Natural killer cell (primary cell): ENCODE measurements around the gene CIDEC. TPM values are rescaled to one million over a fixed set of nuclear protein-coding genes. Genes with fewer than 3 reads are reported as not detected.
"Not testable (repeated sequence)": the region's sequence is repeated elsewhere in the genome, so short reads cannot be mapped to it uniquely, and the experiment has no call there.

Source experiments
- ATAC-seq, 3 donors: fragments of 150-1000 bp in 2 of 3; fragments of 200-7000 bp in 1 of 3; cut with Tn5 transposase; 1 replicate in 1 of 3; 2 replicates in 2 of 3; pipeline ENCODE4 v1.10.0; 2021; ENCODE audit warnings: mild to moderate bottlenecking in 2 of 3, moderate library complexity in 2 of 3
- DNase-seq, 2 donors: peaks; one replicate each; pipeline versions ENCODE4 v3.0.0 to v3.0.0-alpha.2; 2013 to 2021; ENCODE audit warnings: mixed read lengths in 1 of 2
- H3K27ac ChIP-seq: one replicate; pipeline ENCODE4 v1.5.1; 2013; ENCODE audit warnings: mild to moderate bottlenecking, low read length
- H3K27me3 ChIP-seq: one replicate; pipeline ENCODE4 v1.6.1; 2013; ENCODE audit warnings: low read length; ENCODE audit not compliant: control insufficient read depth, insufficient read depth
- H3K36me3 ChIP-seq: one replicate; pipeline ENCODE4 v1.6.1; 2013; ENCODE audit warnings: low read length; ENCODE audit not compliant: control insufficient read depth, insufficient read depth
- H3K4me1 ChIP-seq: one replicate; pipeline ENCODE4 v1.6.1; 2013; ENCODE audit warnings: low read length; ENCODE audit not compliant: control insufficient read depth, insufficient read depth
- H3K4me3 ChIP-seq: one replicate; pipeline ENCODE4 v1.5.1; 2013; ENCODE audit warnings: low read length
- H3K9me3 ChIP-seq: one replicate; pipeline ENCODE4 v1.6.1; 2013; ENCODE audit warnings: low read length; ENCODE audit not compliant: control insufficient read depth, insufficient read depth
- H3K27ac Mint-ChIP-seq, 2 donors: one replicate each; pipeline ENCODE4 v1.8.0; 2022; ENCODE audit warnings: mild to moderate bottlenecking in 2 of 2, mixed read lengths in 2 of 2, moderate library complexity in 1 of 2
- H3K27me3 Mint-ChIP-seq, 2 donors: one replicate each; pipeline ENCODE4 v1.8.0; 2022; ENCODE audit warnings: low read depth in 2 of 2, mixed read lengths in 2 of 2
- H3K36me3 Mint-ChIP-seq: one replicate; pipeline ENCODE4 v1.8.0; 2022; ENCODE audit warnings: mixed read lengths
- H3K4me1 Mint-ChIP-seq, 2 donors: one replicate each; pipeline ENCODE4 v1.8.0; 2022; ENCODE audit warnings: mixed read lengths in 2 of 2
- H3K4me3 Mint-ChIP-seq: one replicate; pipeline ENCODE4 v1.8.0; 2022; ENCODE audit warnings: mild to moderate bottlenecking, moderate library complexity, mixed read lengths
- H3K9me3 Mint-ChIP-seq, 2 donors: one replicate each; pipeline ENCODE4 v1.8.0; 2022; ENCODE audit warnings: mixed read lengths in 2 of 2
- WGBS: methylation state at CpG from one replicate; pipeline ENCODE4 v1.1.7; 2013; ENCODE audit warnings: missing lambda C conversion rate; ENCODE audit not compliant: insufficient coverage; 5-methylcytosine and 5-hydroxymethylcytosine counted together
- intact Hi-C: fragments of 100-400 bp; cut with micrococcal nuclease; formaldehyde crosslinking; loops from one replicate; pipeline ENCODE4 v1.14.2; 2022
- total RNA-seq, 4 donors: library from RNA; stranded (reverse); fragments of 120-200 nt in 1 of 4; gene quantifications; one replicate each; pipeline versions ENCODE4 v1.2.3 to v1.2.4, GENCODE V29; 2013 to 2022
- TF ChIP-seq, protein P1 (sequence below): fragments of 200-600 bp; IDR thresholded peaks from one replicate; pipeline ENCODE4 v1.8.0; 2022; ENCODE audit warnings: antibody characterized with exemption

Gene CIDEC
- total RNA-seq, 3 donors from 2014 or later (not counting 1 experiment from before 2014, with no cell fraction given): not detected

DNA sequence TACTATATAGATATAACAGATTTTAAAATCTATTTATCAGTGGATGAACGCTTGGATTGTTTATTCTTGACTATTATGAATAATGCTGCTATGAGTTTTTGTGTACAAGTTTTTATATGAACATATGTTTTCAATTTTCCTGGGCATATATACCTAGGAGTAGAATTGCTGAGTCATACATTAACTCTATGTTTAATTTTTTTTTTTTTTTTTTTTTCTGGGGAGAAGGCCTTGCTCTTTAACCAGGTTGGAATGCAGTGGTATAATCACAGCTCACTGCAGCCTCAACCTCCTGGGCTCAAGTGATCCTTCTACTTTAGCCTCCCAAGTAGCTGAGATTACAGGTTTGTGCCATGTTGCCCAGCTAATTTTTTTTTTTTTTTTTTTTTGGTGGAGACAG is 9.1 kb downstream of the CIDEC start:
- no peaks in the 10 kb centered on the region for H3K4me1 ChIP-seq
- H3K36me3 ChIP-seq: no peaks in the 10 kb centered on the region
- intact Hi-C loops: no loop called here
- H3K27me3 ChIP-seq: no peaks in the 10 kb centered on the region
- DNase-seq: no peak
- ATAC-seq: no peak
- no peaks in the 10 kb centered on the region for H3K9me3 Mint-ChIP-seq
- H3K27ac ChIP-seq: no peak overlapping the region
- H3K4me1 Mint-ChIP-seq: no peaks in the 10 kb centered on the region
- H3K36me3 Mint-ChIP-seq: no peaks in the 10 kb centered on the region
- TF ChIP-seq, protein P1, sequence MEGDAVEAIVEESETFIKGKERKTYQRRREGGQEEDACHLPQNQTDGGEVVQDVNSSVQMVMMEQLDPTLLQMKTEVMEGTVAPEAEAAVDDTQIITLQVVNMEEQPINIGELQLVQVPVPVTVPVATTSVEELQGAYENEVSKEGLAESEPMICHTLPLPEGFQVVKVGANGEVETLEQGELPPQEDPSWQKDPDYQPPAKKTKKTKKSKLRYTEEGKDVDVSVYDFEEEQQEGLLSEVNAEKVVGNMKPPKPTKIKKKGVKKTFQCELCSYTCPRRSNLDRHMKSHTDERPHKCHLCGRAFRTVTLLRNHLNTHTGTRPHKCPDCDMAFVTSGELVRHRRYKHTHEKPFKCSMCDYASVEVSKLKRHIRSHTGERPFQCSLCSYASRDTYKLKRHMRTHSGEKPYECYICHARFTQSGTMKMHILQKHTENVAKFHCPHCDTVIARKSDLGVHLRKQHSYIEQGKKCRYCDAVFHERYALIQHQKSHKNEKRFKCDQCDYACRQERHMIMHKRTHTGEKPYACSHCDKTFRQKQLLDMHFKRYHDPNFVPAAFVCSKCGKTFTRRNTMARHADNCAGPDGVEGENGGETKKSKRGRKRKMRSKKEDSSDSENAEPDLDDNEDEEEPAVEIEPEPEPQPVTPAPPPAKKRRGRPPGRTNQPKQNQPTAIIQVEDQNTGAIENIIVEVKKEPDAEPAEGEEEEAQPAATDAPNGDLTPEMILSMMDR: no peak
- no peaks in the 10 kb centered on the region for H3K9me3 ChIP-seq
- H3K27me3 Mint-ChIP-seq: no peaks in the 10 kb centered on the region
- H3K4me3 ChIP-seq: no peak overlapping the region
- no peak overlapping the region for H3K4me3 Mint-ChIP-seq
- WGBS: no CpG with 5 or more reads among the region's 1 CpG
- no peak overlapping the region for H3K27ac Mint-ChIP-seq

DNA sequence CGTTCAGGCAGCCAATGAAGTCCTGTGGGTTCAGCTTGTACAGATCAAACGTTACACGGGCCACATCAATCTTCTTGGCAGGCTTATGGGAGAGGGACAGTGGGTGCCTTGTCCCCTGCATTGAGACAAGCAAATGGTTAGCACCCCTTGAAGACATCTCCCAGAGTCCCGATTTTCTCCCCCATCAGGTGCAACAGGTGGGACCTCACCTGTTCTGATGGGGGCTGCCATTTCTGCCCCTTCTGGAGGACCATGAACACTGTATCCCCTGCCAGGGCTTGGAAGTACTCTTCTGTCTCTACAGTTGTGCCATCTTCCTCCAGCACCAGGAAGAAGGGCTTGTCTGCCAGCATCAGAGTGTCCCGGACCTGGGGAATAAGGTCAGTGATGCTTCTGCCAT is 10.1 kb downstream of the CIDEC start:
- H3K4me1 ChIP-seq: no peaks in the 10 kb centered on the region
- DNase-seq: no peak
- no peaks in the 10 kb centered on the region for H3K27me3 Mint-ChIP-seq
- TF ChIP-seq, protein P1: no peak
- ATAC-seq: no peak
- 88% methylated on average over 5 of the region's 5 CpGs for WGBS
- intact Hi-C loops: no loop called here
- no peaks in the 10 kb centered on the region for H3K27me3 ChIP-seq
- H3K36me3 Mint-ChIP-seq: no peaks in the 10 kb centered on the region
- no peak overlapping the region for H3K4me3 Mint-ChIP-seq
- H3K36me3 ChIP-seq: no peaks in the 10 kb centered on the region
- no peak overlapping the region for H3K27ac ChIP-seq
- H3K4me1 Mint-ChIP-seq: no peaks in the 10 kb centered on the region
- no peak overlapping the region for H3K4me3 ChIP-seq
- H3K9me3 Mint-ChIP-seq: no peaks in the 10 kb centered on the region
- H3K9me3 ChIP-seq: no peaks in the 10 kb centered on the region
- no peak overlapping the region for H3K27ac Mint-ChIP-seq

DNA sequence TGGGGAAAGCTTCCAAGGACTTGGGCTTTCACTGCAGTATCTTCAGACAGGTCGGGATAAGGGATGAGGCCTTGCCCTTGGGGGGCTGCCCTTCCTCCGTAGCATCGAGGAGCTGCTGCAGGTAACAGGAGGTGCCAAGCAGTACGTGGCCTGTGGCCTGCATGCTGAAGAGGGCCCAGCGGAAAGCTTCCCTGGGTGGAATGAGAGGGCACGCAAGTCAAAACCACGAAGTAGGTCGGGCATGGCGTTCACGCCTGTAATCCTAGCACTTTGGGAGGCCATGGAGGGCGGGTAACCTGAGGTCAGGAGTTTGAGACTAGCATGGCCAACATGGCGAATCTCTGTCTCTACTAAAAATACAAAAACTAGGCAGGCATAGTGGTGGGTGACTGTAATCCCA is 12.9 kb downstream of the CIDEC start:
- Histone ChIP-seq H3K4me1 (peaks cover 14% of the 10 kb centered on the region), H3K4me3 (no peak overlapping the region), H3K9me3 (no peaks in the 10 kb centered on the region), H3K36me3 (no peaks in the 10 kb centered on the region), H3K27me3 (no peaks in the 10 kb centered on the region), H3K27ac (no peak overlapping the region)
- Mint-ChIP-seq H3K36me3 (no peaks in the 10 kb centered on the region), H3K9me3 (no peaks in the 10 kb centered on the region), H3K4me1 (peaks cover 3 to 4% of the 10 kb centered on the region in 2 donors), H3K27me3 (no peaks in the 10 kb centered on the region), H3K27ac (no peak overlapping the region), H3K4me3 (no peak overlapping the region)
- DNase-seq (no peak), ATAC-seq (no peak)
- WGBS: 80% methylated on average over 12 of the region's 12 CpGs
- intact Hi-C loops: no loop called here
- TF ChIP-seq, protein P1: no peak

DNA sequence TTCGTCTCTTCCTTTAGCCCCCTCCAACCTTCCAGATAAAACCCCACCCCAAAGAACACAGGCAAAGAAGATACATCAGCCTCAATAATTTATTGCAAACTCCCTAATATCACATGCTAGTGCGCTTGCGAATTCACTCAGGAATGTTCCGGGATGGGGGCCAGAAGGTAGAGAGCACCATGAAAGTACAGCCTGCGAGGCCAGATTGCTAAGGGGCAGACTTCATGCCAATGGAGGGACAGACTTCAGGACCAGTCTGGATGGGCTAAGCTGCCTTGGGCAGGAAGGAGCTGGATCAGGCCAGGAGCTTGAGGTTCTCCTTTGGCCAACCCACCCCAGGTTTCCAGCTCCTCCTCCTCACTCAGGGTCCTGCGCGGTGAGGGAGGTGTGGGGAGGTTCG is 13.4 kb downstream of the CIDEC start:
- Mint-ChIP-seq H3K36me3 (no peaks in the 10 kb centered on the region), H3K27me3 (no peaks in the 10 kb centered on the region), H3K27ac (no peak overlapping the region), H3K4me3 (no peak overlapping the region), H3K4me1 (peaks cover 8 to 9% of the 10 kb centered on the region in 2 donors), H3K9me3 (no peaks in the 10 kb centered on the region)
- intact Hi-C loops: no loop called here
- ATAC-seq (no peak), DNase-seq (no peak)
- no peaks in the 10 kb centered on the region for H3K27me3 ChIP-seq
- H3K27ac ChIP-seq: no peak overlapping the region
- TF ChIP-seq, protein P1: no peak
- H3K9me3 ChIP-seq: no peaks in the 10 kb centered on the region
- H3K4me1 ChIP-seq: peaks cover 18% of the 10 kb centered on the region
- no peaks in the 10 kb centered on the region for H3K36me3 ChIP-seq
- 95% methylated on average over 8 of the region's 8 CpGs for WGBS
- no peak overlapping the region for H3K4me3 ChIP-seq

DNA sequence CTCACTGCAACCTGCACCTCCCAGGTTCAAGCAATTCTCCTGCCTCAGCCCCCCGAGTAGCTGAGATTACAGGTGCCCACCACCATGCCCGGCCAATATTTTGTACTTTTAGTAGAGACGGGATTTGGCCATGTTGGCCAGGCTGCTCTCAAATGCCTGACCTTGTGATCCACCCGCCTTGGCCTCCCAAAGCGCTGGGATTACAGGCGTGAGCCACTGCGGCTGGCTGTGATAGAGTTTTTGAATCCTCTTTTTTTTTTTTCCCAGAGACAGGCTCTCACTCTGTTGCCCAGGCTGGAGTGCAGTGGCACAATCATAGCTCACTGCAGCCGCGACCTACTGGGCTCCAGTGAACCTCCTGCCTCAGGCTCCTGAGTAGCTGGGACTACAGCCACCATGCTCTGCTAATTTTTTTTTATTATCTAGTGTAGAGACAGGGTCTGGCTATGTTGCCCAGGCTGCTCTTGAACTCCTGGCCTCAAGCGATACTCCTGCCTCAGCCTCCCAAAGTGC is 14.9 kb downstream of the CIDEC start:
- H3K27me3 ChIP-seq, H3K27ac Mint-ChIP-seq, H3K4me3 Mint-ChIP-seq, intact Hi-C loops, H3K9me3 Mint-ChIP-seq, H3K27ac ChIP-seq, DNase-seq, H3K4me3 ChIP-seq, H3K36me3 ChIP-seq, H3K36me3 Mint-ChIP-seq, ATAC-seq, H3K27me3 Mint-ChIP-seq, H3K9me3 ChIP-seq: not testable (repeated sequence)
- peaks cover 12 to 19% of the 10 kb centered on the region in 2 donors for H3K4me1 Mint-ChIP-seq
- H3K4me1 ChIP-seq: peaks cover 32% of the 10 kb centered on the region
- 97% methylated on average over 8 of the region's 10 CpGs for WGBS
